SU-DHL-6 (cell line): Measurements from ENCODE around the gene DERL2.

ENCODE experiments used
- H2AFZ ChIP-seq: fragments of 200-600 bp; sonication (generic); 2 replicates; pipeline ENCODE4 v1.6.1; 2014; ENCODE audit warnings: low read depth, mild to moderate bottlenecking, moderate library complexity, mixed read lengths, antibody characterized with exemption, low read length; ENCODE audit not compliant: severe bottlenecking
- H3F3A ChIP-seq: fragments of 200-600 bp; shearing (Covaris generic); 2 replicates; pipeline ENCODE4 v1.6.0; 2016; ENCODE audit warnings: antibody characterized with exemption, mild to moderate bottlenecking; ENCODE audit not compliant: insufficient read depth
- H3K27ac ChIP-seq: fragments of 200-600 bp; sonication (generic); 2 replicates; pipeline ENCODE4 v1.5.1; 2016; ENCODE audit warnings: low read depth, mild to moderate bottlenecking, low read length, moderate library complexity, mixed read lengths
- H3K27me3 ChIP-seq: fragments of 200-600 bp; sonication (generic), shearing (Covaris generic); 2 replicates; pipeline ENCODE4 v1.6.0; 2014; ENCODE audit warnings: mild to moderate bottlenecking, low read length
- H3K36me3 ChIP-seq: fragments of 200-600 bp; sonication (generic); 2 replicates; pipeline ENCODE4 v1.6.1; 2014; ENCODE audit warnings: mild to moderate bottlenecking, low read length, mixed read lengths
- H3K4me2 ChIP-seq: fragments of 300-600, 200-600 bp; shearing (Covaris generic), sonication (generic); 2 replicates; pipeline ENCODE4 v1.6.0; 2014; ENCODE audit warnings: low read length, low read depth, mild to moderate bottlenecking; ENCODE audit not compliant: poor library complexity, severe bottlenecking
- H3K4me3 ChIP-seq: fragments of 200-600 bp; sonication (generic); 2 replicates; pipeline ENCODE4 v1.5.1; 2014; ENCODE audit warnings: antibody characterized with exemption, low read length, mild to moderate bottlenecking, mixed read lengths; ENCODE audit not compliant: insufficient read depth, poor library complexity, severe bottlenecking
- H3K79me2 ChIP-seq: fragments of 200-600 bp; sonication (generic); 2 replicates; pipeline ENCODE4 v1.6.1; 2014; ENCODE audit warnings: mild to moderate bottlenecking, low read length, moderate library complexity; ENCODE audit not compliant: insufficient read depth
- H3K9ac ChIP-seq: fragments of 200-600 bp; sonication (generic); 2 replicates; pipeline ENCODE4 v1.7.0; 2014; ENCODE audit warnings: mild to moderate bottlenecking, low read length
- H3K9me2 ChIP-seq: fragments of 200-600 bp; sonication (generic); replicated peaks from 2 replicates; pipeline ENCODE4 v1.6.1; 2014; ENCODE audit warnings: low read length; ENCODE audit not compliant: insufficient read depth
- H3K9me3 ChIP-seq: fragments of 200-600 bp; sonication (generic); 2 replicates; pipeline ENCODE4 v1.6.1; 2014; ENCODE audit warnings: low read length, mixed read lengths; ENCODE audit not compliant: insufficient read depth
- H4K20me1 ChIP-seq: fragments of 200-600 bp; sonication (generic); 2 replicates; pipeline ENCODE4 v1.6.1; 2014; ENCODE audit warnings: low read depth, mild to moderate bottlenecking, antibody characterized with exemption, low read length, moderate library complexity, mixed read lengths
- EZH2phosphoT487 ChIP-seq: fragments of 200-600 bp; sonication (generic), shearing (Covaris generic); conservative IDR thresholded peaks from 2 replicates; pipeline ENCODE4 v1.6.1; 2018; ENCODE audit warnings: mild to moderate bottlenecking, antibody characterized with exemption, low read length, moderate library complexity, mixed read lengths
- TF ChIP-seq, protein P1 (sequence below): fragments of 200-600 bp; sonication (generic); IDR thresholded peaks from one replicate; pipeline ENCODE4 v1.5.1; 2017; ENCODE audit warnings: antibody characterized with exemption, mild to moderate bottlenecking, low read length, moderate library complexity; ENCODE audit not compliant: insufficient read depth, poor library complexity, severe bottlenecking

DERL2 gene

DNA sequence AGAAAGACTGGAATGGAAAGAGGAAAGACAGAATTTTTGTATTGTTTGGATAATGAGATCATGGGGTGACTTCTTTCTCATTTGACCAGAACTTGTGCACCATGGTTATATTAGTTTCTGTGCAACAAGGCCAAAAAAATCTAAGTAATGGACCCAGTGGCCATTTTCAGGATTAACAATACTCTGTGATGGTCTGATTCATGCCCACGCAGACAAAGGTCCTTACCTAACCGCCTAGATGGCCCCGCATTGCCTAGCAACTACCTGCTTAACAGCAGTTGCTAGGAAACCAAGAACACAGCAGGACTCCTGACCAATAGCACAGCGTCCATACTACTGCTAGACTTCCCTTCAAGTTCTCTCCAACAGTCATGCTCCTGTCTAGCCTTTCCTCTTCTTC lies 22.8 kb upstream of the DERL2 start:
- TF ChIP-seq, protein P1, sequence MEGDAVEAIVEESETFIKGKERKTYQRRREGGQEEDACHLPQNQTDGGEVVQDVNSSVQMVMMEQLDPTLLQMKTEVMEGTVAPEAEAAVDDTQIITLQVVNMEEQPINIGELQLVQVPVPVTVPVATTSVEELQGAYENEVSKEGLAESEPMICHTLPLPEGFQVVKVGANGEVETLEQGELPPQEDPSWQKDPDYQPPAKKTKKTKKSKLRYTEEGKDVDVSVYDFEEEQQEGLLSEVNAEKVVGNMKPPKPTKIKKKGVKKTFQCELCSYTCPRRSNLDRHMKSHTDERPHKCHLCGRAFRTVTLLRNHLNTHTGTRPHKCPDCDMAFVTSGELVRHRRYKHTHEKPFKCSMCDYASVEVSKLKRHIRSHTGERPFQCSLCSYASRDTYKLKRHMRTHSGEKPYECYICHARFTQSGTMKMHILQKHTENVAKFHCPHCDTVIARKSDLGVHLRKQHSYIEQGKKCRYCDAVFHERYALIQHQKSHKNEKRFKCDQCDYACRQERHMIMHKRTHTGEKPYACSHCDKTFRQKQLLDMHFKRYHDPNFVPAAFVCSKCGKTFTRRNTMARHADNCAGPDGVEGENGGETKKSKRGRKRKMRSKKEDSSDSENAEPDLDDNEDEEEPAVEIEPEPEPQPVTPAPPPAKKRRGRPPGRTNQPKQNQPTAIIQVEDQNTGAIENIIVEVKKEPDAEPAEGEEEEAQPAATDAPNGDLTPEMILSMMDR = no peak
- no peak for TF ChIP-seq EZH2phosphoT487
- Histone ChIP-seq H3K27me3 (no peaks in the 10 kb centered on the region), H3K4me3 (no peak overlapping the region), H3K4me2 (no peak overlapping the region), H3K9ac (no peak overlapping the region), H3K36me3 (no peaks in the 10 kb centered on the region), H3K79me2 (no peaks in the 10 kb centered on the region), H2AFZ (no peak overlapping the region), H4K20me1 (no peaks in the 10 kb centered on the region), H3K9me3 (no peaks in the 10 kb centered on the region), H3K9me2 (no peaks in the 10 kb centered on the region), H3K27ac (no peak overlapping the region), H3F3A (no peaks in the 10 kb centered on the region)

DNA sequence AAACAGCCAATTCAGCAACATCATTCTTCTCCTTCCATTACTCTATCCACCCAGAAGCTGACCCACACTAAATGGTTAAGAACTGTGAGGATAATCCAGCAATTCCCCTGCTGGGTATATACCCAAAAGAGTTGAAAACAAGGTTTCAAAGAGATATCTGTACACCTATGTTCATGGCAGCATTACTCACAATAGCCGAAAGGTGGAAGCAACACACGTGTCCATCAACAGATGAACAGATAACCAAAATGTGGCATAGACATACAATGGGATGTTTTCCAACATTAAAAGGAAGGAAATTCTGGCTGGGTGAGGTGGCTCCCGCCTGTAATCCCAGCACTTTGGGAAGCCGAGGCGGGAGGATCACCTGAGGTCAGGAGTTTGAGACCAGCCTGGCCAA lies 20.3 kb upstream of the DERL2 start:
- Histone ChIP-seq H3K4me3 (no peak overlapping the region), H3K9me3 (no peaks in the 10 kb centered on the region), H3K27me3 (no peaks in the 10 kb centered on the region), H3F3A (0 out of 2 replicates have a peak, but pooled peaks cover 1% of the 10 kb centered on the region), H3K27ac (no peak overlapping the region), H2AFZ (no peak overlapping the region), H3K36me3 (no peaks in the 10 kb centered on the region), H3K9ac (no peak overlapping the region), H3K79me2 (no peaks in the 10 kb centered on the region), H3K9me2 (no peaks in the 10 kb centered on the region), H4K20me1 (no peaks in the 10 kb centered on the region), H3K4me2 (no peak overlapping the region)
- no peak for TF ChIP-seq EZH2phosphoT487
- TF ChIP-seq, protein P1 = no peak

DNA sequence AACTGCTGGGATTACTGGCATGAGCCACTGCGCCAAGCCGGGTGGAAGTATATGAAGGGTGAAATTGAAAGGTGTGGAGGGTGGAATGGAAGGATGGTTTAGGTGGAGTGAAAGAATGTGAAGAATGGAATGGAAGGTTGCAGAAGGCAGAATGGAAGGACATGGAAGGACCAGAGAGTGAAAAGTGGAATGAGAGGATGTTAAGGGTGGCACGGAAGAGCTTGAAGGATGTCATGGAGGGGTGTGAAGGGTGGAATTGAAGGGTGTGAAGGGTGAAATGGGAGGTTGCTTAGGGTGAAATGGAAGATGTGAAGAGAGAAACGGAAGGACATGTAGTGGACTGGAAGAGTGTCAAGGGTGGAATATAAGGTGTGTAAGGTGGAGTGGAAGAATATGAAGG lies 16.6 kb upstream of the DERL2 start:
- no peak overlapping the region for H3K27ac ChIP-seq
- 0 out of 2 replicates have a peak, but pooled peaks cover 3% of the 10 kb centered on the region for H3F3A ChIP-seq
- no peak overlapping the region for H3K9ac ChIP-seq
- TF ChIP-seq, protein P1 = no peak
- no peak for TF ChIP-seq EZH2phosphoT487
- H3K4me2 ChIP-seq = no peak overlapping the region
- H3K4me3 ChIP-seq = no peak overlapping the region
- H3K36me3 ChIP-seq = no peaks in the 10 kb centered on the region
- H2AFZ ChIP-seq = no peak overlapping the region
- H3K9me2 ChIP-seq = no peaks in the 10 kb centered on the region
- no peaks in the 10 kb centered on the region for H3K9me3 ChIP-seq
- no peaks in the 10 kb centered on the region for H4K20me1 ChIP-seq
- H3K27me3 ChIP-seq = no peaks in the 10 kb centered on the region
- H3K79me2 ChIP-seq = no peaks in the 10 kb centered on the region

DNA sequence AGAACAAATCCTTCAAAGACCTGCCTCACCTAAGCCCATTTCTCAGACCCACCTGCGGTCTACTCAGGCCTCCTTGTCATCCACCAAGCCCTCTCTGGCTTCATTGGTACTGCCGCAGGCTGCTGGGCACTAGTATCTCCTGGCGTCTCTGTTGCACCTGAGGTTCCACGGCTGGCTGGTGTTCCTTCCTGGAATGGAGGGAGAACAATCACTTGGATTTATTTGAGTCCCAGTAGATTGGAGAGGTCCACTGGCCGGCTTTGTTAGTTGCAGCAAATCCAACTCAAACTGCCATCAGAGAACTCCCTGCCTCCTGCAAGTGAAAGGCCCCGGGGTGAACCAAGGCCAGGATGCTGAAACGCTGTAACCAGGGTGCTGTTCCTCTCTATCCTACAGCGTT lies 15.7 kb upstream of the DERL2 start:
- H3K4me2 ChIP-seq = no peak overlapping the region
- no peak overlapping the region for H2AFZ ChIP-seq
- no peaks in the 10 kb centered on the region for H3K79me2 ChIP-seq
- H3K9ac ChIP-seq = no peak overlapping the region
- TF ChIP-seq EZH2phosphoT487 = no peak
- TF ChIP-seq, protein P1 = no peak
- H3K27me3 ChIP-seq = no peaks in the 10 kb centered on the region
- no peak overlapping the region for H3K27ac ChIP-seq
- H4K20me1 ChIP-seq = no peaks in the 10 kb centered on the region
- H3K9me3 ChIP-seq = no peaks in the 10 kb centered on the region
- H3K4me3 ChIP-seq = no peak overlapping the region
- H3K36me3 ChIP-seq = no peaks in the 10 kb centered on the region
- 0 out of 2 replicates have a peak, but pooled peaks cover 3% of the 10 kb centered on the region for H3F3A ChIP-seq
- no peaks in the 10 kb centered on the region for H3K9me2 ChIP-seq
